SK-N-SH (cell line): ENCODE results near the gene ABCA8.

Experiments used
- CHD2 ChIP-seq: fragments of 150-350 bp; IDR thresholded peaks from 2 replicates; pipeline ENCODE4 v1.6.1; 2018; ENCODE audit warnings: low read length; ENCODE audit not compliant: partially characterized antibody
- CTCF ChIP-seq: fragments of 200-600 bp; sonication (generic); IDR thresholded peaks from 2 replicates; pipeline ENCODE4 v1.6.1; 2017; ENCODE audit warnings: antibody characterized with exemption, mild to moderate bottlenecking, moderate library complexity
- EP300 ChIP-seq, 2 experiments: IDR thresholded peaks; 2 replicates each; pipeline versions ENCODE4 v1.4.0 to v1.6.1; 2012; ENCODE audit warnings: borderline replicate concordance in 1 of 2, low read depth in 1 of 2, low read length in 1 of 2
- EZH2phosphoT487 ChIP-seq: fragments of 200-600 bp; sonication (generic); IDR thresholded peaks from 2 replicates; pipeline ENCODE4 v1.6.1; 2017; ENCODE audit warnings: low read depth, mixed run types, mild to moderate bottlenecking, antibody characterized with exemption, moderate library complexity, borderline replicate concordance
- MXI1 ChIP-seq: IDR thresholded peaks from 2 replicates; pipeline ENCODE4 v1.6.1; 2012; ENCODE audit warnings: mild to moderate bottlenecking, low read depth, low read length, improper control_type of control experiment
- NFIC ChIP-seq: IDR thresholded peaks from 2 replicates; pipeline ENCODE4 v1.4.0; 2012; ENCODE audit warnings: borderline replicate concordance
- SMC3 ChIP-seq: IDR thresholded peaks from 2 replicates; pipeline ENCODE4 v1.6.1; 2012; ENCODE audit warnings: low read depth, low read length, improper control_type of control experiment
- TEAD4 ChIP-seq: IDR thresholded peaks from 2 replicates; pipeline ENCODE4 v1.4.0; 2012; ENCODE audit warnings: mild to moderate bottlenecking, borderline replicate concordance; ENCODE audit not compliant: insufficient read depth
- YY1 ChIP-seq: IDR thresholded peaks from 2 replicates; pipeline ENCODE4 v1.4.0; 2012; ENCODE audit warnings: low read depth, mild to moderate bottlenecking
- TF ChIP-seq, protein P1 (sequence below): fragments of 150-350 bp; IDR thresholded peaks from 2 replicates; pipeline ENCODE4 v1.6.1; 2017; ENCODE audit warnings: antibody characterized with exemption, low read length, low read depth, borderline replicate concordance

DNA sequence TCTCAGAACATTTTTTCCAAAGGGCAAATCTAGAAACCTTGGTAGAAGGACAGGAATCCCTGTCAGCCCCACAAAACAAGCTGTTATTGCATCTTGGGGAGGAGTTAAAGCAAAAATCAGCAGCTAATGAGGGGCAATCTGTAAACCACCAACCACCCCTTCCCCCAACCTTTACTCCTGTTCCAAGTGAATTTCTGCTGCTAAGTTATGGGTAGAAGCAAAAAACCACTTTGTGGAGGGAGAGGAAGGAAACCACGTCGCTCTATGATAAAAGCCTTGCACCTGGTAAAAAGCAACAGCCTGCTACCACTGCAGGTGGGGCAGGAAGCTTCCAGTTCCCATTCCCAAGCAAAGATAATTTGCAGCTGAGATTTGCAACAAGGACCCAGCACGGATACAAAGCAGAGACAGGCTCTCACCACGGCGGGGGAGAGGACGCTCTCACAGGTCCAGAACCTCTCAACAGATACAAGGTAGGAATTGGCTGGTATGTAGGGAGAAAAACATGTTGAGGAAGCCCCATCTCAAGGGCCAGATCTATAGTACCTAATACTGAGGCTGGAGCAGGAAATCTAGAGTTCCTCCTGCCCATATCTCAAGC, 10.7 kb downstream of the ABCA8 start:
- TF ChIP-seq CTCF = no peak
- TF ChIP-seq CHD2 = no peak
- no peak for TF ChIP-seq EZH2phosphoT487
- TF ChIP-seq MXI1 = no peak
- no peak for TF ChIP-seq YY1
- TF ChIP-seq, protein P1, sequence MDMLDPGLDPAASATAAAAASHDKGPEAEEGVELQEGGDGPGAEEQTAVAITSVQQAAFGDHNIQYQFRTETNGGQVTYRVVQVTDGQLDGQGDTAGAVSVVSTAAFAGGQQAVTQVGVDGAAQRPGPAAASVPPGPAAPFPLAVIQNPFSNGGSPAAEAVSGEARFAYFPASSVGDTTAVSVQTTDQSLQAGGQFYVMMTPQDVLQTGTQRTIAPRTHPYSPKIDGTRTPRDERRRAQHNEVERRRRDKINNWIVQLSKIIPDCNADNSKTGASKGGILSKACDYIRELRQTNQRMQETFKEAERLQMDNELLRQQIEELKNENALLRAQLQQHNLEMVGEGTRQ = no peak
- no peak for TF ChIP-seq NFIC
- no peak for TF ChIP-seq EP300 (IDR thresholded peaks at IDR 0.05; ENCODE audit: borderline replicate concordance in 1 of 2, low read depth in 1 of 2, low read length in 1 of 2)
- no peak for TF ChIP-seq SMC3
- no peak for TF ChIP-seq TEAD4
